ENCODE data around the gene FUT1.
"Not testable (repeated sequence)": the region's sequence is repeated elsewhere in the genome, so short reads cannot be mapped to it uniquely, and the experiment has no call there.

Gene FUT1

DNA sequence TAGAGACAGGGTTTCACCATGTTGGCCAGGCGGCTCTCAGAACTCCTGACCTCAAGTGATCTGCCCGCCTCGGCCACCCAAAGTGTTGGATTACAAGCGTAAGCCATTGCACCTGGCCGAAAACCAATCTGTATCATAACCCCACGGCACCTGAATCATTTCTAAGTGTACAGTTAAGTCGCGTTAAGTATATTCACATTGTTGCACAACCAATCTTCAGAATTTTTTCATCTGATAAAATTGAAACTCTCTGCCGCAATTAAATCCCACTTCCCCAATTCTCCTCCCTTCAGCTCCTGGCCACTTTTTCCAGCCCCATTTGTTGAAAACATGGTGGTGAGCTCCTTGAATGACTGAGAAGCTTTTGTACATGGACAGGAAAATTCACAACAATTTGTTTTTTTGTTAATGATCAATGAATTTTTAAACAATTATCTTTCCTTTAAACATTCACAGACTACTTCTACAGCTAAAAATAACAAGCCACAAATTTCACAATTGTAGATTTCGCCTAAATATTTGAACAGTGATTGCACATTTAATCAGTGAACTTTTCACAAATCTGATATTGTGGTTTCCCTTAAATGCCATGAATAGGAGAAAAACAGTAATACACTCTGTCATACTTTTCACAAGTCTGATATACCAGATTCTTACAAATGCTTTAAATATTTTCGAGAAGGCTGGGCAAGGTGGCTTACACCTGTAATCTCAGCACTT is 16.7 kb upstream of the FUT1 start:
- no peak for DNase-seq (ENCODE audit: low read depth in 3 of 3)

GRCh38 chr19:48768171-48768753 is 15.8 kb upstream of the FUT1 start:
- DNase-seq (ENCODE audit: low read depth in 3 of 3), result not testable (repeated sequence)

GRCh38 chr19:48765816-48766215 is 13.4 kb upstream of the FUT1 start:
- not testable (repeated sequence) for DNase-seq (ENCODE audit: low read depth in 3 of 3)

GRCh38 chr19:48760504-48761205 is 8.2 kb upstream of the FUT1 start:
- no peak for DNase-seq (ENCODE audit: low read depth in 3 of 3)

DNA sequence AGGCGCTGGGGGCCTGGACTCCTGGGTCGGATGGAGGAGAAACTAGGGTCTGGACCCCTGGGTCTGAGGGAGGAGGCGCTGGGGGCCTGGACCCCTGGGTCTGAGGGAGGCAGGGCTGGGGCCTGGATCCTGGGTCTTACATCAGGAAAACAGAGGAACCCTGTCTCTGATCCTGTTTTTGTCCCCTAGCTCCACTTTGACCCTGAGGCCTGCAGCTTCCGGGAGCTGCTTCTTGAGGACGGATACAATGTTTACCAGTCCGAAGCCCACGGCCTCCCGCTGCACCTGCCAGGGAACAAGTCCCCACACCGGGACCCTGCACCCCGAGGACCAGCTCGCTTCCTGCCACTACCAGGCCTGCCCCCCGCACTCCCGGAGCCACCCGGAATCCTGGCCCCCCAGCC is 5.3 kb upstream of the FUT1 start:
- no peak for DNase-seq (ENCODE audit: low read depth in 3 of 3)

- no peak for DNase-seq (ENCODE audit: low read depth in 3 of 3)
Observed at GRCh38 chr19:48757089-48757675, 4.7 kb upstream of the FUT1 start.

DNA sequence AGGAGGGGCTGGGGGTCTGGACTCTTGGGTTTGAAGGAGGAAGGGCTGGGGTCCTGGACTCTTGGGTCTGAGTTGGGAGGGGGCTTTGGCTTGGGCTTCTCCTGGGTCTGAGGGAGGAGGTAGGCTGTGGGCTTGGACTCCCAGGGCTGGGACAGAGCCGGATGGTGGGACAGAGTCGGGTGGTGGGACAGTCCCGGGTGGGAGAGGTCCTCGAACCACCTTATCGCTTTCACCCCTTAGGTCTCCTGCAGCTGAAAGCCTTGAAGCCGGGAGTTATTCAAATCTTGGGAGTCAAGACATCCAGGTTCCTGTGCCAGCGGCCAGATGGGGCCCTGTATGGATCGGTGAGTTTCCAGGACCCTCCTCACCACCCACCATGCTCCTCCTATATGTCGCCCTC is 4.2 kb upstream of the FUT1 start:
- DNase-seq (ENCODE audit: low read depth in 3 of 3), result no peak

DNA sequence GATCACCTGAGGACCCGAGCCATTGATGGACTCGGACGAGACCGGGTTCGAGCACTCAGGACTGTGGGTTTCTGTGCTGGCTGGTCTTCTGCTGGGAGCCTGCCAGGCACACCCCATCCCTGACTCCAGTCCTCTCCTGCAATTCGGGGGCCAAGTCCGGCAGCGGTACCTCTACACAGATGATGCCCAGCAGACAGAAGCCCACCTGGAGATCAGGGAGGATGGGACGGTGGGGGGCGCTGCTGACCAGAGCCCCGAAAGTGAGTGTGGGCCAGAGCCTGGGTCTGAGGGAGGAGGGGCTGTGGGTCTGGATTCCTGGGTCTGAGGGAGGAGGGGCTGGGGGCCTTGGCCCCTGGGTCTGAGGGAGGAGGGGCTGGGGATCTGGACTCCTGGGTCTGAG is 3.8 kb upstream of the FUT1 start:
- DNase-seq (ENCODE audit: low read depth in 3 of 3), result no peak

DNA sequence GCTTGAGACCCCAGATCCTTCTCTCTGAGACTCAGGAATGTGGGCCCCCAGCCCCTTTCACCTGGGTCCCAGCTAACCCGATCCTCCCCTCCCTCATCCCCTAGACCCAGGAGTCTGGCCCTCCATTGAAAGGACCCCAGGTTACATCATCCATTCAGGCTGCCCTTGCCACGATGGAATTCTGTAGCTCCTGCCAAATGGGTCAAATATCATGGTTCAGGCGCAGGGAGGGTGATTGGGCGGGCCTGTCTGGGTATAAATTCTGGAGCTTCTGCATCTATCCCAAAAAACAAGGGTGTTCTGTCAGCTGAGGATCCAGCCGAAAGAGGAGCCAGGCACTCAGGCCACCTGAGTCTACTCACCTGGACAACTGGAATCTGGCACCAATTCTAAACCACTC is 3.3 kb upstream of the FUT1 start:
- no peak for DNase-seq (ENCODE audit: low read depth in 3 of 3)

DNA sequence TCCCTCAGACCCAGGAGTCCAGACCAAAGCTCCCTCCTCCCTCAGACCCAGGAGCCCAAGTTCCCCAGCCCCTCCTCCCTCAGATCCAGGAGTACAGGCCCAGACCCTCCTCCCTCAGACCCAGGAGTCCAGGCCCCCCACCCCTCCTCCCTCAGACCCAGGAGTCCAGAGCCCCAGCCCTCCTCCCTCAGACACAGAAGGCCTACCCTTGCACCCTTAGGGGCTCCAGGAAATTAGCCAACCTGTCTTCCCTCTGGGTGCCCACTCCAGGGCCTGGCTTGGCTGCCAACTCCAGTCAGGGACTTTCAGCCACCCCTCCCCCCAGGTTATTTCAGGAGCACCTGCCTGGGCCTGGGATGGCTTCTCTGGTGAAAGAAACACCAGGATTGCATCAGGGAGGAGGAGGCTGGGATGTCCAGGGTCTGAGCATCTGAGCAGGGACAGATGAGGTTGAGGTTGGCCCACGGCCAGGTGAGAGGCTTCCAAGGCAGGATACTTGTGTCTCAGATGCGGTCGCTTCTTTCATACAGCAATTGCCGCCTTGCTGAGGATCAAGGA is 2.7 kb upstream of the FUT1 start, which contains the start of gene FGF21:
Gene FGF21, plus strand, starts transcription at position 441 of the 558 bp plus-strand sequence. CDS start 713 bp downstream, outside the sequence.
- DNase-seq (ENCODE audit: low read depth in 3 of 3), result no peak

- no peak for DNase-seq (ENCODE audit: low read depth in 3 of 3)
Observed at GRCh38 chr19:48751845-48752495, 471 bp downstream of the FUT1 start.

DNA sequence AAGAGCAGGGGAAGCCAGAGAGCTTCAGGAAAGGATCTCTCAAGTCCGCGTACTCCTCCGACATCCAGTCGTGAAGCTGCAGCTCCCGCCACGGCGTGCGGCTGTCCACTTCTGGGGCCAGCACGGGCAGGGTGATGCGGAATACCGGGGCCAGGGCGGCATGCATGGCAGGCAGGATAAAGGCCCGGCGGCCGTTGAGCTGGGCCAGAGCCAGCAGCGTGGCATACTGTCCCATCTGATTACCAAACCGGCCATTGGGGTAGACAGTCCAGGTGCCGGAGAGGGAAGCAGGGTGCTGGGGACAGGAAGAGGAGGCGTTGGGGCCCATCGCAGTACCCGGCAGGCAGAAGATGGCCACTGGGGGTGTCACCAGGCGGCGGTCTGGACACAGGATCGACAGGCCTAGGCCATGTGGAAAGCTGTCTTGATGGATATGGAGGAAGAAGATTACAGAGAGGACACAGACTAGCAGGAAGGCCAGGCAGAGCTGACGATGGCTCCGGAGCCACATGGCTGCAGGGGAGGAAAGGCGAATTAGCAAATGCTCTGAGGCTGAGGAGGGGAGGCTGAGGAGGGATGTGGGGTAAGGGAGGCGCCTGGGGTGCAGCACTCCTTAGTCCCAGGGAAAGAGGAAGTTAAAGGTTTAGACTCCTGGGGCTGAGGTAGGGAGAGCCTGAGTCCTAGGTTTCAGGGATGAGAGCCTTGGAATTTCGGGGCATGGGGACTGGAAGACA is 1.5 kb downstream of the FUT1 start:
- DNase-seq (ENCODE audit: low read depth in 3 of 3), result no peak

DNA sequence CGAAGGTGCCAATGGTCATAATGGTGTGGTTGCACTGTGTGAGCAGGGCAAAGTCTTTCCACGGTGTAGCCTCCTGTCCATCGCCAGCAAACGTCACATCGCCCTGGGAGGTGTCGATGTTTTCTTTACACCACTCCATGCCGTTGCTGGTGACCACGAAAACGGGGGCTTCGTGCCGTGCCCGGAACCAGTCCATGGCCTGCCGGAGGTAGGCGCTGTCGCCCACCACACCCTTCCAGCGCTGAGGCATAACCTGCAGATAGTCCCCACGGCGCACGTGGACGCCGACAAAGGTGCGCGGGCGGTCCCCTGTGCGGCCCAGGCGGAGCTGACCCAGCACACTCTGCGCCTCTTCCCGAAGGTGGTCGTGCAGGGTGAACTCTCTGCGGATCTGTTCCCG is 2.1 kb downstream of the FUT1 start:
- DNase-seq (ENCODE audit: low read depth in 3 of 3), result no peak

GRCh38 chr19:48749571-48750198 is 2.8 kb downstream of the FUT1 start:
- DNase-seq (ENCODE audit: low read depth in 3 of 3), result no peak

DNA sequence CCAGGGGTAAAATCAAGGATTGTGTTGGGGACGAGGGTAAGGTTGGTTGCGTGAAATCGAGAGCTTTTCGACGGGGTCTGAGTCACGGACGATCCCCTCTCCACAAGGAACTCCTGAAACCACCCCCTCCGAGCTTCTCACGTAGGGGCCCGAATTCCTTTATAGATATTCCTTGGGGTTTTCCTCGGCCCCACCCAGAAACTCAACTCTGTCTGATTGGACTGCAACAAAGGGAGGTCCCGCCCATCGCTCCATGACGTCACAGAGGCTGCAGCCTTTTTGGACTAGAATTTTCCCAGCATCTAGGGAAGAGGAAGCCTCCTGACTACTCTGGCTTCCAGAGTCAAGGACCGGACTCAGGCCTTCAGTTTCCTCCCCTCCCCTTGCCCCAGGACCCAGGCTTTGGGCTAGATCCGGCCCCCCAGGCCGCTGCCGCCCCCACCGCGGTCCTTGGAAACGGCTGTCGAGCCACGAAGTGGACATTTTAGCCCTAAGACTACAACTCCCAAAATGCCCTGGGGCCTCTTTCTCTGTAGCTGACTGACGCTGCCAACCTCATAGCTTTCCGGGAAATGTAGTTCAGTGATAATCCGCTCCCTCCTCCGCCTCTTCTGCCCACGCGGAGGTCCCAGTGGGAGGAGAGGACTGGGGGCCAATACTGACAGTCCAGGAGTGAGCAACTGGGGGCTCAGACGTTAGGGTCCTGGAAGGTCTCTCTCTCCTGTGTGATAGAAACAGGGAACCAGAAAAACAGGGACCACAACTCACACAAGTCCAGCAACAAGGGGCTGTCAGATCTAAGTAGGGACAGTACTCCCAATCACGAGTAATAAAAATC is 5.5 kb downstream of the FUT1 start, which contains the start of gene IZUMO1:
Gene IZUMO1, minus strand, starts transcription at position 172 of the 838 bp plus-strand sequence. CDS start 1,050 bp downstream, outside the sequence.
- peak in 2 of 3 donors; percentile 38 to 49 for DNase-seq (ENCODE audit: low read depth in 3 of 3)

DNA sequence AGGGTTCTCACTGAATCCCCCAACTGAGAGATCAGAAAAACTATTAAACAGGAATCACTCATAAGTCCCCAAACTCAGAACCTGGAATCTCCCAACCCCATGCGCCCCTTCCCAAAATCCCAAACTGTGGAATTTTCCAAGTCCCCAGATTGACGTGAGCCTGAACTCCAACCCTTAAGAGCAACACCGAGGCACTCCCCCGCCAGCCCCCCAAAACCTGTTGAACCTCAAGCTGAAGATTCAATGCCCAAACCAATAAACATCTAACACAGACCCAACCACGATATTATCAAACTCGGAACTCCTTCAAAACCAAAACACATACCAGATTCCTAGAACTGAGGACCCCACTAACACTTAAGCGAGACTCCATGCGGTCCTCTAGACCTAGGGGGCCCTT is 6.3 kb downstream of the FUT1 start:
- DNase-seq (ENCODE audit: low read depth in 3 of 3), result no peak

- DNase-seq (ENCODE audit: low read depth in 3 of 3), result peak in 2 of 3 donors; percentile 29 to 53
Observed at GRCh38 chr19:48745208-48745995, 7.0 kb downstream of the FUT1 start.

DNA sequence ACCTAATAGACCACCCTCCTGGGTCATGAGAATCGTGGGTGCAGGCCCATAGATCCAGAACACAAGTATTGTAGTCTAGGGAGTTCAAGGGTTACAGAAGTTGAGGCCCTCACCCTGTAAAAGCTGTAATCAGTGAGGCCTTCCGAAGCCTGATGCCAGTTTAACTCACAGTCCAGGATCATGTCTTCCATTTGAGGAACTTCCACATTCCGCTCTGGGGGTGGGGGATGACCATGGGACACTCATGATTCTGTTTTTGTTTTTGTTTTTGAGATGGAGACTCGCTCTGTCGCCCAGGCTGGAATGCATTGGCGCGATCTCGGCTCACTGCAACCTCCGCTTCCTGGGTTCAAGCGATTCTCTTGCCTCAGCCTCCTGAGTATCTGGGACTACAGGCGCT is 10.3 kb downstream of the FUT1 start:
- DNase-seq (ENCODE audit: low read depth in 3 of 3), result no peak

Measured in stimulated activated CD4-positive, alpha-beta T cell treated with anti-CD3 and anti-CD28 coated beads, TNF-alpha, amount 100 ng/mL, for 48 hours (primary cell).